ENCODE results near the gene ARHGAP4. TPM values are rescaled to one million over a fixed set of nuclear protein-coding genes. Genes with fewer than 3 reads are reported as not detected.

ARHGAP4 gene
- total and polyA plus RNA-seq, 3 donors from 2014 or later: 25.6 to 41.3 (median 34.6) TPM

DNA sequence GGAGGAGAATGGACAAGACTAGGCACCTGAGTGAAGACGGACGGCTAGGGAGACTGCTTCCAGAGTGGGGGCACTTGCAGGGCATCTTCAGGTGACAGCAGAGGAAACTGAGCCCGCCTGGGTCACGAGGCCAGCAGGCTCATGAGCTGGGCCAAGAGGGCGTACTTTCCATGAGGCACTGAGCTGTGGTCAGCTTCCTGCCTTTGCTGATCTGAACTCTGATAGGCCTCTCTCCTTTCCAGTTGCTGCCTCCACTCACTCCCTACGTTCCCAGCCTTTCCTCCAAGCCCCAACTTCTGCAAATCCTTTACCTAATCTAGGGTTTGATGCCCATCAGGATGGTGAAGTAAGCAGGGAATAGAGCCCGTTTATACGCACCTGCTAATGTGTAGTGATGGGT, 38.7 kb downstream of the ARHGAP4 start:
- H3K9me3 ChIP-seq: no peaks in the 10 kb centered on the region
- H3K27me3 ChIP-seq: no peaks in the 10 kb centered on the region
- whole genome bisulfite sequencing, 2 donors: 76 to 80% methylated on average over 4 to 8 of the region's 8 CpGs
- no peak overlapping the region for H3K4me3 ChIP-seq
- intact Hi-C loops (cut with DNase I; ENCODE audit: low total_unique reads): no loop called here
- H3K27ac ChIP-seq: no peak overlapping the region
- H3K4me1 ChIP-seq: no peaks in the 10 kb centered on the region
- DNase-seq: no peak
- no peaks in the 10 kb centered on the region for H3K36me3 ChIP-seq (ENCODE audit: low read depth, missing control alignments)
- TF ChIP-seq POLR2A (IDR thresholded peaks at IDR 0.05): no peak
- TF ChIP-seq, protein P1, sequence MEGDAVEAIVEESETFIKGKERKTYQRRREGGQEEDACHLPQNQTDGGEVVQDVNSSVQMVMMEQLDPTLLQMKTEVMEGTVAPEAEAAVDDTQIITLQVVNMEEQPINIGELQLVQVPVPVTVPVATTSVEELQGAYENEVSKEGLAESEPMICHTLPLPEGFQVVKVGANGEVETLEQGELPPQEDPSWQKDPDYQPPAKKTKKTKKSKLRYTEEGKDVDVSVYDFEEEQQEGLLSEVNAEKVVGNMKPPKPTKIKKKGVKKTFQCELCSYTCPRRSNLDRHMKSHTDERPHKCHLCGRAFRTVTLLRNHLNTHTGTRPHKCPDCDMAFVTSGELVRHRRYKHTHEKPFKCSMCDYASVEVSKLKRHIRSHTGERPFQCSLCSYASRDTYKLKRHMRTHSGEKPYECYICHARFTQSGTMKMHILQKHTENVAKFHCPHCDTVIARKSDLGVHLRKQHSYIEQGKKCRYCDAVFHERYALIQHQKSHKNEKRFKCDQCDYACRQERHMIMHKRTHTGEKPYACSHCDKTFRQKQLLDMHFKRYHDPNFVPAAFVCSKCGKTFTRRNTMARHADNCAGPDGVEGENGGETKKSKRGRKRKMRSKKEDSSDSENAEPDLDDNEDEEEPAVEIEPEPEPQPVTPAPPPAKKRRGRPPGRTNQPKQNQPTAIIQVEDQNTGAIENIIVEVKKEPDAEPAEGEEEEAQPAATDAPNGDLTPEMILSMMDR (IDR thresholded peaks at IDR 0.05): no peak

DNA sequence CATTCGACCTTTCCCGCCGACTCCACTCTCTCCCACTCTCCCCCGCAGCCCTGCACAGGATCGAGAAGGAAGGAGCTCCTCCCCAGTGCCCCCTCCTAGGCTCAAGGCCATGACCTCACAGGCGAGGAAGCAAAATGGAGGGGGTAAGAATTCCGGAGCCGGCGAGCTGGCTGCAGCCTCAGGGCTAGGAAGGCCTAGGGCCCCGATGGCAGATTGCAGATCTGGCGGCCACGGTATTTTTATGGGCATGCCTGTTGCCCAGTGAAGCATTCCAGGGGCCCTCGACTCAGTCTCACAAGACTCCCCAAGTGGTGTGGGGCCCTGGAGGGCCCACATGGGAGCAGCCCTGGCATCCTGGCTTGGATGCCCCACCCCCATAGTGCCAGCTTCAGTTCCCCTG, 39.1 kb downstream of the ARHGAP4 start:
- intact Hi-C loops (cut with DNase I; ENCODE audit: low total_unique reads): no loop called here
- H3K9me3 ChIP-seq: no peaks in the 10 kb centered on the region
- DNase-seq: no peak
- H3K27me3 ChIP-seq: no peaks in the 10 kb centered on the region
- H3K4me1 ChIP-seq: no peaks in the 10 kb centered on the region
- no peak overlapping the region for H3K4me3 ChIP-seq
- 2 to 18% methylated on average over 4 to 5 of the region's 13 CpGs for WGBS, 2 donors
- H3K36me3 ChIP-seq (ENCODE audit: low read depth, missing control alignments): no peaks in the 10 kb centered on the region
- TF ChIP-seq, protein P1 (IDR thresholded peaks at IDR 0.05): no peak
- TF ChIP-seq POLR2A (IDR thresholded peaks at IDR 0.05): no peak
- H3K27ac ChIP-seq: no peak overlapping the region

DNA sequence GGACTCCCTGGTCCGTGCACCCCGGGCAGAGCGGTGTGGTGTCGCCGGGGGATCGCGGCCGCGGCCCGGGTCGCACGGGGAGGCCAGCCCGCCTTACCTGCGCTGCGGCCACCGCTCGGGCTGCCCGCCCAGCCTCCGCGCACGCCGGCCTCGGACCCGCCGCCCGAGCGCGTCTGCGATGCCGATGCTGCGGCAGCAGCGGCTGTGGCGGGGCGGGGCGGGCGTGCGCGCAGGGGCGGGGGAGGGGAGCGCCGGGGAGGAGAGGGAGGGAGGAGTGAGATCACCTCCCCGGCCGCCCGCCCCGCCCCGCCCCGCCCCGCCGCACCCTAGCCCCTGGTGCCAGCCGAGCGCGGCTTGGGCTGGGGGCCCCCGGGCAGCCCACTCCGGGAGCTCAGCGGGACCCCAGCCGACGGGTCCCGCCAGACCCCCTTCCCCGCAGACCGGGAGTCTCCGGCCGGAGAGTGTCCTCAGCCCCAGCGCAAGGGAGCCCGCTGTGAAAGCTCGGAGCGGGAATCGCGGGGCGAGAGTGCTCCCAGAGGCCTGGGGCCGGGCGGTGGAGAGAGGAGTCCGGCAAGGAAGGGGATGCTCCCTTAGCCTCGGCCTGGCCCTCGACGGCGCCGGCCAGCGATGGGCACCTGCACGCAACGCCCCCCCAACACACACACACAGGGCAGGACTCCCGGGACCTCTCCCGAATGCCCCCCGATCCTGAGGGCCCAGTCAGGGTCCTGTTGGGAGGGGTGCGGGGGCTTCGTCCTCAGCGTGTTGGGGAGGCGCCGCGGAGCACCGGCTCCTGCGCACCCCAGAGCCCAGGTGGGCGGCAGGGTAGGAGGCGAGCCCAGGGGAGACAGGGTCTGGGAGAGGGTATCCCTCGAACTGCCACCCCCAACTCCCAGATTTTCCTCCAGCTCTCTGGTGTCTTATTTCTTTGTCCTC, 39.8 kb downstream of the ARHGAP4 start, which contains the start of gene L1CAM:
TSS of gene L1CAM (minus strand) at position 206 of the 936 bp plus-strand sequence. CDS start 10,337 bp downstream, outside the sequence.
- intact Hi-C loops (cut with DNase I; ENCODE audit: low total_unique reads): no loop called here
- no peak within 1 kb of the TSS for H3K27ac ChIP-seq
- H3K9me3 ChIP-seq: no peaks in the 10 kb centered on the region
- DNase-seq: no peak
- H3K4me3 ChIP-seq: no peak within 1 kb of the TSS
- H3K36me3 ChIP-seq (ENCODE audit: low read depth, missing control alignments): no peaks in the 10 kb centered on the region
- no peaks in the 10 kb centered on the region for H3K4me1 ChIP-seq
- H3K27me3 ChIP-seq: no peaks in the 10 kb centered on the region
- TF ChIP-seq POLR2A (IDR thresholded peaks at IDR 0.05): no peak
- TF ChIP-seq, protein P1 (IDR thresholded peaks at IDR 0.05): no peak
- 3 to 20% methylated on average over 3 to 18 of the region's 94 CpGs for WGBS, 2 donors

DNA sequence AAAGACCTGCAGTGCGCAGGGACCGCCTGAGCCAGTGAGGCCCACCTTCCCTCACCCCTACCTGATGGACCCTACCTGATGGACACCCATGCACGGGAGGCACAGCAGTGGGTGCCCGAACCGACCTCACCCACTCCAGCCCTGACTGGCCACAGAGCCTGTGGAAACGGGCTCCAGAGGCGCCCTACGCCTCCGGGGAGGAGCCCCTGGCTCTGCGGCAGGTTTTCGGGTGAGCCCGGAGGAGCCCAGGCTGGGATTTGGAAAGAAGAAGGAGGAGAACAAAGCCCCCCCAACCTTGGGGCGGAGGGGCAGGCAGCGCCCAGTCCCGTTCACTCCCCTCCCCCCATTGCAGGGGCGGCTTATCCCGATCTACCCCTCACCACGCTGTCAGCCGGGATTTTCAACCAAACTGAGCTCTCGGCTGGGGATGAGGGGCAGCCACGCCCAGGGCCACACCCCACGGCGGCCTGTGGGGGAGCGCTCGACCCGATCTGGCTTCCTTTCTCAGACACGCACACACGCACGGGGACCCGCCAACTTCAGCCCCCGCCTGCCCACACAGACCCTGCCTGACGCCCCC, 40.8 kb downstream of the ARHGAP4 start:
- H3K4me3 ChIP-seq: no peak overlapping the region
- WGBS, 2 donors: 0% methylated on average over 3 to 19 of the region's 32 CpGs
- no peaks in the 10 kb centered on the region for H3K9me3 ChIP-seq
- H3K36me3 ChIP-seq (ENCODE audit: low read depth, missing control alignments): no peaks in the 10 kb centered on the region
- intact Hi-C loops (cut with DNase I; ENCODE audit: low total_unique reads): no loop called here
- no peaks in the 10 kb centered on the region for H3K4me1 ChIP-seq
- no peak for DNase-seq
- no peaks in the 10 kb centered on the region for H3K27me3 ChIP-seq
- TF ChIP-seq, protein P1 (IDR thresholded peaks at IDR 0.05): no peak
- no peak for TF ChIP-seq POLR2A (IDR thresholded peaks at IDR 0.05)
- H3K27ac ChIP-seq: no peak overlapping the region

All from testis (tissue), 3 donors.